ENCODE data around the gene GALR2. TPM values are rescaled to one million over a fixed set of nuclear protein-coding genes. Genes with fewer than 3 reads are reported as not detected.
"Not testable (repeated sequence)": the region's sequence is repeated elsewhere in the genome, so short reads cannot be mapped to it uniquely, and the experiment has no call there.

GALR2 gene
- total RNA-seq, 1 donor from 2014 or later = 0.17 TPM

DNA sequence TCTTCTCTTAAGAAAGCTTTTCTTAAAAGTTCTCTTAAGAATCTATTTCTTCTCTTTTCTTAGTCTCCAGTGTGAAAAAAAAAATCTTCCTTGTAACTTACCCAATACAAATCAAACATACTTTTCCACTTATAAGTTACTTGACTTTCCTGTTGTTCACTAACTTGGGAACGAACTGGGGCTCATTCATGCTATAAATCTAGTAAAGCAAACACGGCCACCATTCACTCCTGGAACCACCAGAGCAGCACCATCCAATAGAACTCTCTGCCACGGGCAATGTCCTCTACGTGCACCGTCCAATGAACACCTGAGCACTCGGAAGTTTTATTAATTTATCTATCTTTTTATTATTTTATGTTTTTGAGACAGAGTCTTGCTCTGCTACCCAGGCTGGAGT lies 23.0 kb upstream of the GALR2 start:
- DNase-seq (ENCODE audit: low read depth) = peak; percentile 29
- TF ChIP-seq, protein P1, sequence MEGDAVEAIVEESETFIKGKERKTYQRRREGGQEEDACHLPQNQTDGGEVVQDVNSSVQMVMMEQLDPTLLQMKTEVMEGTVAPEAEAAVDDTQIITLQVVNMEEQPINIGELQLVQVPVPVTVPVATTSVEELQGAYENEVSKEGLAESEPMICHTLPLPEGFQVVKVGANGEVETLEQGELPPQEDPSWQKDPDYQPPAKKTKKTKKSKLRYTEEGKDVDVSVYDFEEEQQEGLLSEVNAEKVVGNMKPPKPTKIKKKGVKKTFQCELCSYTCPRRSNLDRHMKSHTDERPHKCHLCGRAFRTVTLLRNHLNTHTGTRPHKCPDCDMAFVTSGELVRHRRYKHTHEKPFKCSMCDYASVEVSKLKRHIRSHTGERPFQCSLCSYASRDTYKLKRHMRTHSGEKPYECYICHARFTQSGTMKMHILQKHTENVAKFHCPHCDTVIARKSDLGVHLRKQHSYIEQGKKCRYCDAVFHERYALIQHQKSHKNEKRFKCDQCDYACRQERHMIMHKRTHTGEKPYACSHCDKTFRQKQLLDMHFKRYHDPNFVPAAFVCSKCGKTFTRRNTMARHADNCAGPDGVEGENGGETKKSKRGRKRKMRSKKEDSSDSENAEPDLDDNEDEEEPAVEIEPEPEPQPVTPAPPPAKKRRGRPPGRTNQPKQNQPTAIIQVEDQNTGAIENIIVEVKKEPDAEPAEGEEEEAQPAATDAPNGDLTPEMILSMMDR (conservative IDR thresholded peaks at IDR 0.05; ENCODE audit: low read depth, low read length) = no peak

DNA sequence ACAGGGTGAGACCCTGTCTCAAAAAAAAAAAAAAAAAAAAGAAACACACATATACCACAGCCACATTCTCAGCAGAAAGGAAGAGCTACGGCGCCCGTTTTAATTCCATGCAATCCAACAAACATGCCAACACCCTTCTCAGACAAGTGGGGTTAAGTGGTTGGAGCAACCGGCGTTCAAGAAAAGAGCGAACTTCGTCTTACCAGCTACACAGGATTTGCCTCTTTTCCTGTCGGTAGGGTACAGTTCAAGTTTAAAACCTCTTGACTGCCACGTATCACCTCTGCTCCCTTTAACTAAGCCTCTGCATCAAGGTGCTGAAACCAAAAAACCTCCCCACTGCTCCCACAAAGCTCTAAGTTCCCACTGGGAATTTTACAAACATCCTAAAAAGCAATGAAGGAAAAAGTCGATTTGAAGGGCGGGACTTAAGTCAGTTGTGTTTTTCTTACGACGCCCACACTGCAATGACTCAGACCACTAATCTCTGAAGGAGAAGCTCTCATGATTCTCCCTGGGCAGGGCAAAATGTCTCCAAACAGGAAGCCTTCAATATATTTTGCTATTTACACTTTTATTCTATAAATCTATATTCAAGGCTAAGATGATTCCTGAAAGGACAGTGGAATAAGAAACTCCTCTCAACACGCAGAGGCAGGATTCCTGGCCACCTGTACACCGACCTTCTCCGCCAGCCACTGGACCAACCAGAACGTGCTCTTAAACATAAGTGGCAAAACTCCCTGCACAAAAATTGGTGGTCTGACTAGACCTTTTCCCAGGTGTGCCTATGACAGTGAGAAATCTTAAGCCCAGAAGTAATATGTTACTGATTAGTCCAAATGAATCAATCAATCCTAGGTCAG lies 21.1 kb upstream of the GALR2 start:
- TF ChIP-seq, protein P1 (conservative IDR thresholded peaks at IDR 0.05; ENCODE audit: low read depth, low read length) = no peak
- no peak overlapping the region for H3K4me3 ChIP-seq (ENCODE audit: low read depth, low read length)
- peak; percentile 40 for DNase-seq (ENCODE audit: low read depth)

More for the DNA sequence above, 23.0 kb upstream of the GALR2 start:
- H3K4me3 ChIP-seq (ENCODE audit: low read depth, low read length) = no peak overlapping the region

DNA sequence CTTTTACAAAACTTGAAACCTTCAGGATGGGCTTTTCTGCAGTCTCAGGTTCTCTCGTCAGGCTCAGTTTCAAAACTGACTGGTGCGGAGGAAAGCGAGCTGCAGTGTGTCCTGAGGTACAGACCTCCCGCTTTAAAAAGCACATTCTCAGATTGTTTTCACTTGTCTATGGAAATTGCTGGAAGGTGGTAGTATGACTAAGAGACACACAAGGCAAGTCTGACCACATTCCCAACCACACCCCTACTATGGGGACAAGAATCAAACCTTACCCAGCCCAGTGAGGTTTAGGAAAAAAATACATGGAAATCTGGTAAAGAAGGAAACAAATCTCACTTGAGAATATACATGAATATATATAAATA lies 20.5 kb upstream of the GALR2 start:
- TF ChIP-seq, protein P1 (conservative IDR thresholded peaks at IDR 0.05; ENCODE audit: low read depth, low read length) = no peak
- no peak overlapping the region for H3K4me3 ChIP-seq (ENCODE audit: low read depth, low read length)
- DNase-seq (ENCODE audit: low read depth) = peak; percentile 15

DNA sequence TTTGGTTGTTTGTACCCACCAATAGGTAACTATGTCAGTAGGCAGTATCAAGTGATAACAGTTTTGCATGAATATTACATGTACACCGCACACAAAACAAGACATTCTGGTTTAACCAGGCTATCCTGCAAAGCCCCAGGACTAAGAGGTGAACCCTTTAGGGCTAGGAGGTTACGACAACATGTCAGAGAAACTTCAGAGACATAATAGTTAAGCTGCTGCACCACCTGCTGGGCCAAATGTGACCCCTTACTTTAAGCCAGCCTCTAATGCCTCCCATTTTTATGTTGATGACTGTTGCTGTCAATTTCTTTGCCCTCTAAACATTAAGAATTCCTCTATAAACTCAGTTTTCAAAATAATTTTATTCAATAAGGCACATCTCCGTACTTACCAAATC lies 17.7 kb upstream of the GALR2 start:
- no peak for DNase-seq (ENCODE audit: low read depth)
- TF ChIP-seq, protein P1 (conservative IDR thresholded peaks at IDR 0.05; ENCODE audit: low read depth, low read length) = peak; percentile 16

GRCh38 chr17:76058264-76058663 lies 16.3 kb upstream of the GALR2 start:
- not testable (repeated sequence) for H3K4me3 ChIP-seq (ENCODE audit: low read depth, low read length); DNase-seq (ENCODE audit: low read depth)

More for the DNA sequence above, 17.7 kb upstream of the GALR2 start:
- H3K4me3 ChIP-seq (ENCODE audit: low read depth, low read length) = no peak overlapping the region

GRCh38 chr17:76063875-76064546 lies 10.6 kb upstream of the GALR2 start:
- TF ChIP-seq, protein P1 (conservative IDR thresholded peaks at IDR 0.05; ENCODE audit: low read depth, low read length) = no peak
- DNase-seq (ENCODE audit: low read depth) = no peak

DNA sequence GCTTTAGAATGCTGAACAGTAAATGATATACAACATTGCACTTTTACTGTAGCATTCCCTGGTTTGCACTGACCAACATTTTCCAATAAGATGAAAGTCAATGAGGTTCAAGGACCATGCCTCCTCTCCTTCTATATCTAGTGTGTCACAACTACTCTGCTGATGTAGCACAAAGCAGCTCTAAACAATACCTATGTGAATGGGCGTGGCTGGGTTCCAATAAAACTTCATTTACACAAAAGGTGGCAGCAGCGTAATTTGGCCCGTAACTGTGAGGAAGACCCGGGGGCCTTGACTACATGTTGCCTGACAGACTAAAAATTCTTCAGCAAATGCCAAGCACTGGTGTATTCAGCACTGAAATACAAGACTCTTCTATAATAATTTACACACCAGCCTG lies 8.8 kb upstream of the GALR2 start:
- no peak overlapping the region for H3K4me3 ChIP-seq (ENCODE audit: low read depth, low read length)
- TF ChIP-seq, protein P1 (conservative IDR thresholded peaks at IDR 0.05; ENCODE audit: low read depth, low read length) = no peak
- no peak for DNase-seq (ENCODE audit: low read depth)

More at GRCh38 chr17:76063875-76064546, 10.6 kb upstream of the GALR2 start:
- H3K4me3 ChIP-seq (ENCODE audit: low read depth, low read length) = no peak overlapping the region

Measured in epithelial cell of proximal tubule (primary cell).